GM21423 (cell line): ENCODE results near the gene HIVEP1.

Source experiments
- ATAC-seq: cut with Tn5 transposase; IDR thresholded peaks from one replicate; pipeline ENCODE4 v1.9.1; 2021; ENCODE audit warnings: mild to moderate bottlenecking, moderate library complexity; ENCODE audit not compliant: unreplicated experiment

Gene HIVEP1

DNA sequence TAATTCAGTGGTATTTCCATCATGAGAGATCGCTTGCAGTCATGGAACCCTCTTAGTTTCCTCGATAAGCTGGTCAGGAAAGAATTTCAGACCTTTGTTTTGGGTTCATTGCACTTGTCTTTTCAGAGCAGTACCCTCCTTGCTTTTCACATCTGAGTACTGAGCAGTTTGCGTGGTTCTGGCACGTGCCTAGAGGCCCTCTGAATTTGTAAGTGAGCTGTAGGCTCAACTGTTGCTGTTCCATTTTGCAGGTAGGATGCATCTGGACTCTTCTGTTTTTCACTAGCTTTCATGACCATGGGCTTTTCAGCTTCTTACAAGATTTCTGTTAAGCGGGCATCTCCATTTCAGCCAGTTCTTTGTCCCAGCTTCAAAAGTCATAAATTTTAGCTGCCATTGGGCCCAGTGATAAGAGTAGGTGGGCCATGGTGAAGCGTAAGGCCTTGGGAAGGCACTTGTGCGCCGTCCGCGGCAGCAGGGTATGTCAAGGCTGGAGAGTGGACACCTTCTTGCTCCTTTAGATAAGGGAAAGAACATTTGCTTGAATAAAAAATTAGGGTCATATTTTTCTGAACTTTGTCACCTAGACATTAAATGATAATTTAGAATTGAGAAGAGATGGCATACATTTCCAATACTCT lies 35.8 kb downstream of the HIVEP1 start:
- ATAC-seq: no peak

DNA sequence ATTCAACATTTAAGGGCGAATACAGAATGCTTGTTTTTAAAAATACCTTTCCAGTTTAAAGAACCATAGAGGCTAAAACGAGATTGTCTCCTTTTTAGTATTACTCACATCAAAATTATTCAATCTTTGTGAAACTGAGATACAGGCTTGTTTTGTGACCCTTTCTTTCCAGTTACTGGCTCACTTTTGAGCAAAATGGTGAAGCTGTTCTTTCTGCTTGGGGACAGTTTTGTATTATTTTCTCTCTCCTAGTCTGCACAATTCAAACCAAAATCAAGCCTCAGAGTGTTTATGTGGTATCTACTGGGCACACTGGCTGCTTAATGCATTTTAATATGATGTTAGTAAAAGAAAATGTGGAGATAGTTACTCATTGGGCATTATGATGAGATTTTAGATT lies 36.5 kb downstream of the HIVEP1 start:
- ATAC-seq: no peak

DNA sequence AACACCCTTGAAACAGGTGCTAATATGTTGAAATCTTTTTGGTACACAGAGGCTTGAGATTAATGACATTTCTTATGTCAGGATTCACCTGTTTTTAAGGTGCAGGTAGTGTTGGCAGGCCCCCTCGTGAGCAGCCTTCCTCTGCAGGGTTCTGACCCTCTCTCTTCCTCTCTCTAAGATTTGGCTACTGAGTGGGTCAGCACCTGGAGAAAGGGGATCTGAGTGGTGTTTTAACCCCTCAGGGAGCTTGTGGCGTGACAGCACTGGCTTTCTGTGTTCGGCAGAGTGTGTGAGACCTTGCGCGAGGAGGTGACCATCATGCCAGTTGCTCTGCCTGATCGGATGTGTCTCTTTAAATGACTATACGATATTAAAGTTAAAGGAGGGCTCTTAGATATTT lies 37.1 kb downstream of the HIVEP1 start:
- ATAC-seq: peak; percentile 48

DNA sequence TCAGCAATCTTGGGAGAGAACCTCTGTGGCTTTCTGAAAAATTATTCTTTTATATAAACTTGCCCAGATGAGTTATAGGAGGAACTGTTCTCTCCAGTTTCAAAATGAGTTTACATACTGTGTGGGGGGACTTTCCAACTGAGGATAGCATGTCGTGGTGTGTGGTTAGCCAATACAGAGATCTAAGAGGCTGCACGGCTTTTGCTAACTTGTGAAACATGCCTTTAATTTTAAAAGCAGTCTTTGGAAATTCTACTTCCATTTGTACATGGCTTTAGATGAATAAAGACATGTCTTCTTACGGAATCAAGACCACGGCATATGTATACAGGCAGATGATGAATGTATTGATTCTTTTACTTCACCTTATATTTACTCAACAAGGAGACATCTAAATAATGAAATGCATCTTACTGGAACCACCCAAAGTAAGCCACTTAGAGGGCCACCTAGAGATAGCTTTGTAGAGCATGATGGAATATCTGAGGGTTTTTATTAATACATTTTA lies 39.8 kb downstream of the HIVEP1 start:
- peak; percentile 84 for ATAC-seq

DNA sequence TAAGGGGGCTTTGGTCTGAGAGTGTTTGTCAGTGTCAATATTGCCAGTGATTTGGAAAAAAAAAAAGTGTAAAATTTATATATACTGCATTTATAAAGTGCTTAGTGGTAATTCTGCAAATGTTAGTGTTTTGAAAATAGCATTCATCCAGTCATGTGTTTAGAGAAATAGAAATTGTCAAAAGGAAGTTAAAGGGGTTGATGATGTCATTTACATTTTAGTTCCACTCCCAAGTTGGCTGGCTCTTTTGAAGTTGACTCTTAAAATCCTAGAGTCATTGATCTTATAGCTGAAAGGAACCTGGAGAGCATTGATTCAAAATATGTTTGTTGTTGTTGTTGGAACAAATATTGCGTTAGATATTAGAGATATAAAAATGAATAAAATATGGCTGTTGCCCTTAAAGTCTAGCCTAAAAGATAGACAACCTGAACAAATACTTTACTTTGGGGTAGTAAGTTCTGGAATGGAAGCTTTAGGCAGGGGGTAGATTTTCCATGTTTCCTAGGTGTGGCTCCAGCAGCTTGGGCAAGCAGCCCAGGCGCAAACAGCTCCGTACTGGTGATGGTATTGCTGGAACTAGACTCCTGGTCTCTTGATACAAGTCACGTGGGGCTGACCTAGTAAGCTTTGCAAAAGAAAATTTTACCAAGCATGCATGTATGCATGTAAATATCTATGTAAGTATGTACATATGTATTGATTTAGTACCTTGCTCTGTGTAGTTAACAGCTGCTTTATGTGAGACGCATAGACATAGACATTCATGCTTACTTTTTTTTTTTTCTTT lies 46.3 kb downstream of the HIVEP1 start:
- ATAC-seq: no peak

DNA sequence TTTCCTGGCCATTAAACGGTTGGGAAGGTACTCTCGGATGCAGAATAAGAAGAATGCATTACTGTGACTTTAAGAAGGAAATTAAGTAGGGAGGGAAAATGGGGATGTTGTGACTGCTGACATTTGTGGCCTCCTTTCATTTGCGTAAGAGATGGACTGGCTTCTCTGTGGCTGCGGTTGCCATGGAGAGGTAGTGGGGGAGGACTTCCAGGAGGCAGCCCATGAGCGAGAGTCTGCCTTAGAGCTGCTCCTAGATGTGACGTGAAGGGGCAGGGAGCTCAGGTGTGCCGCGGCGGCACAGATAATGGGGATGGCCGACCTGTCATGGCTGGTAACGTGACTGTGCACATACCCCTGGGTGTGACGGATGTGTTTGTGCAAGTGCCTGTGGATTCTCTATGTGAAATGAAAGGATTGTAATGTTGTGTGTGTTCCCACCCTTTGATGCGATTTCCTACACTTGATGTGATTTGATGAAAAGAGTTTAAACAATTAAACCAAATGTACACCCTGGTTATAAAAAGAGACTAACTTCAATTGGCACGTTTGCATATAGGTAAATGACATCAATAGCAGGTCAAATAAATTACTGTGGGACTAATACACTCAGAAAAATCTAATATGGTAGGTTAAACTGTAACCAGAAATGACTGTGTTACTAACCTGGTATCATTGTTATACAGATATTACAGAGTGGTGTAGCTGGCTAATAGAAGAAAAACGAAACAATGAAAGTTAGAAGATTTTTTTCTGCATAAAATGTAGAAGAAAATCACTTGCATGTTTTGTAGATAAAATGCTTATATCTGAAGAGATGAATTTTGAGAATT lies 48.9 kb downstream of the HIVEP1 start:
- ATAC-seq: peak; percentile 78

DNA sequence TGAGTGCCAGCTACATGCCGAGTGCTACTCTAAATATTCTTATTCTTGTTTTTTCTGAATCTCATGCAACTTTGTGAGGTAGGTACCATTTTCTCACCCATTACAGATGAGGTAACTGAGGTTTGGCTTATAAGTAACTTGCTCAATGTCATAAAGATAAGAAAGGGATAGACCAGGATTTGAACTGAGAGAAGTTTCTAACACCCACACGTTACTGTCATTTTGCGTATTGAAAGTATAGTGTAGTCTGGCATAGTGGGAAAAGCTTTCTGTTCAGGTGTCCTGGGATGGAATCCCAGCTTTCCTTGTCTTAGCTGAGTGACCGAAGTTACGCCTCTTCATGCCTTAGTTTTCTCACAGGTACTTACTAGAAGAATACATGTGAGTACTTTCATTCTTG lies 50.5 kb downstream of the HIVEP1 start:
- ATAC-seq: no peak

DNA sequence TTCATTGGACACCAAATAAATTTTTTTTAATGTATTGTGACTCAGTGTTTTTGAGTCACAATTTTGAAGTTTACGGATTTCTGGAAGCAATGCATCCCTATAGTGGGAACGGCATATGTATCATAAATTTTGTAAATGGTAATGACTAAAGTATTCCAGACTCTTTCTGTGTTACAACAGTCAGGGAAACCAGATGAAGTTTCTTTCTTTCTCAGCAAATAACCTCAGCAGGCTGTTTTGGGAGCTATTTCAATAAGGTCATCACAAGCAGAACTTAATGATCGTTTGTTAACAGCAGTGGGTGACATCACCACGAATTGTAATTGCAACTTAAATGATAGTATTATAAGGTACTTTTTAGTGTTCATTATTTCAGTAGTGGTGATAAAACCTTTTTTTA lies 52.0 kb downstream of the HIVEP1 start:
- no peak for ATAC-seq

DNA sequence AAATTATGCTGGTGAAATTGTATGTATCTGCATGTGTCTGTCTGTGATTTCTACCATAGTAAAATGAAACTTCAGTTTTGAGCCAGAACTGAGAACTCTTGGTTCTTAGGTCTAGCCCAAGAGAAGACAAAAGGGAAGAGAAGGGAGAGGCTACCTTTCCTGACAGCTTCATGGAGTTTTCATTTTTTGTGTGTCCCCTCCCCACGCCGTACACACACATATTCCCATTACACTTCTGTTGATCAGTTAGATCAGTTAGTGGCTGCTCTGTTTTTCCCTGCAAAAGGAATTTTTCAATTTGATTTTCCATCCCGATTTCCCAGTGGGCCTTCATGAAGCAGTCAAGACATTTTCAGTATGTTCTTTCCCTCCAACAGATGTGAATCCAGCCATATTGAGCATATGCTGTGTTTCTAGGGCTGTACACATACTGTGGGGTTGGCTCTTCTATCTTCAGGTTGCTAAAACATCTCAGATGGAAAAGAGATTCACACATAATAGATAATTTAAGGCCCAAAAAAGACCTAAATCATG lies 52.5 kb downstream of the HIVEP1 start:
- ATAC-seq: no peak

DNA sequence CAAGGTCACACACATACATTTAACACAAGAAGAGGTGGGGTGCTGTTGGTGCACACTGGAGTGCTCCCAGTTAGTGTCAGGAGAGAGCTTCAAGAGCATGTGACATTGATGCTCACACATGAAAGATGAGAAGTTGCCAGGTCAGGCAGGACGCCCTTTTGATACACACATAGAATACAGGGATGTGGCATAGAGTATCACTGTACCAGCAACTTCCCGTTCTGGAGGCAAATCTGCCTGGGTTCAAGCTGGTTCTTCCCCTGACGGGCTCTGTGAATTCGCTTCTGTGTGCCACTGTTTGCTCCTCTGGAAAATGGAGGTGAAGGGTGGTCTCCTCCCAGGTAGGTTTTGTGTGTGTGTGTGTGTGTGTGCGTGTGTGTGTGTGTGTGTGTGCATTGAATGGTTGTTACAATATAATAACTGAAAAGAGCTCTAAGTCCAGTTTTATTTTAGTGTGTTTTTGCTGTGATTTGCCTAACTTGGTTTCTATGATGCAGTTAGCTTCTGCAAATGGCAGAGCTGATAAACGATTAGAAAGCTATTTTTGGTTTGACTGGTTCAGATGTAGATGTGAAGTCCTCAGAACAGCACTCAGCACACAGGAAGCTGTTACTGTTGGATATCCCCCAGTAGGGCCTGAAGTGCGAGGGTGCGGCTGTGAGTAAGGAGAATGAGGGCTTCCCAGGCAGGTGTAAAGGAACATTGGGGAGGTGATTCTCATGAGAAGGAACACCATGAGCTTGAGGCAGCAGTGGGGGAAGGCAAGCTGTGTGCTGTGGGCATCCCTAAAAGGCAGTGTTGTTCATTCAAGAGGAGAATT lies 53.4 kb downstream of the HIVEP1 start:
- peak; percentile 37 for ATAC-seq

DNA sequence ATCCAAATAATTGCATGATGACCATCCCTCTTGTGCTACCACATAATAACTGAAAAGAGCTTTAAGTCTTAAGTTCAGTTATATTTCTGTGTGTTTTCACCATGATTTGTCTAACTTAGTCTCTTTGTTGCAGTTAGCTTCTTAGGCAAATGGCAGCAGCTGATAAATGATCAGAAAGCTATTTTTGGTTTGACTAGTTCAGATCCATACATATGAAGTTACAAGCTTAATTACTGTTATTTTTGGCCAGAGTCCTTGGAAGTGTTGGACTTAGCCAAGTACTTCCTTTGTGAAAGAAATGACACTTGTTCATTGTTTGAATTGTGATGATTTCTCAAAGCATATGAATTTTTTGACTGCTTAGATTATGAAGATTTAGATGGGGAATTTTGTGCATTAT lies 54.2 kb downstream of the HIVEP1 start:
- ATAC-seq: no peak

DNA sequence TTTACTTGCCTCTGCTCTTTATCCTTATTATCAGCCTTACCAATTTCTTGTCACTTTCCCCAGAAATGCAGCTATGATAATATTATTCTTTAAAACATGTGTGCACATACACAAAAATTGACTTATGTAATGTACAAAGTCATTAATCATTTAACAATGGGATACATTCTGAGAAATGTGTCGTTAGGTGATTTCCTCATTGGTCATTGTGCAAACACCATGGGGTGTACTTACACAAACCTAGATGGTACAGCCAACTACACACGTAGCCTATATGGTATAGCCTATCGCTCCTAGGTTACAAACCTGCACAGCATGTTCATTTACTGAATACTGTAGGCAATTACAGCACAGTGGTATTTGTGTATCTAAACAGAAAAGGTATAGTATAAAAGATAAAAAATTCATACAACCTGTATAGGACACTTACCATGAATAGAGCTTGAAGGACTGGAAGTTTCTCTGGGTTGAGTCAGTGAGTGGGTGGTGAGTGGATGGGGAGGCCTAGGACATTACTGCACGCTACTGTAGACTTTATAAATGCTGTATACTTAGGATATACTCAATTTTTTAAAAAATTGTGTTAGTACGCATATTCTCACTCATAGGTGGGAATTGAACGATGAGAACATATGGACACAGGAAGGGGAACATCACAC lies 56.9 kb downstream of the HIVEP1 start:
- no peak for ATAC-seq

DNA sequence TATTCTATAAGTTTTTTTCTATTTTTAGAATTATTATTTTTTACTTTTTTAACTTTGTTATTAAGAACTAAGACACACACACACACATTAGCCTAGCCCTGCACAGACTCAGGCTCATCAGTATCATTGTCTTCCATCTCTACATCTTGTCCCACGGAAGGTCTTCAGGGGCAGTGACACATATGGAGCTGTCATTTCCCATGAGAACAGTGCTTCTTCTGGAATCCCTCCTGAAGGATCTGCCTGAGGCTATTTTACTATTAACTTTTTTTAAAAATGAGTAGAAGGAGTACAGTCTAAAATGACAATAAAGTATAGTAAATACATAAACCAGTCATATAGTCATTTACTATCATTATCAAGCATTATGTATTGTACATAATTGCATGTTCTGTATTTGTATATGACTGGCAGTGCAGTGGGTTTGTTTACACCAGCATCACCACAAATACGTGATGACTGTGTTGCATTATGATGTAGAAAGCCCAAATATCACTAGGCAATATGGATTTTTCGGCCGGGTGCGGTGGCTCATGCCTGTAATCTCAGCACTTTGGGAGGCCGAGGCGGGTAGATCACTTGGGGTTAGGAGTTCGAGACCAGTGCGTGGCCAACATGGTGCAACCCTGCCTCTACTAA lies 57.9 kb downstream of the HIVEP1 start:
- ATAC-seq: no peak

DNA sequence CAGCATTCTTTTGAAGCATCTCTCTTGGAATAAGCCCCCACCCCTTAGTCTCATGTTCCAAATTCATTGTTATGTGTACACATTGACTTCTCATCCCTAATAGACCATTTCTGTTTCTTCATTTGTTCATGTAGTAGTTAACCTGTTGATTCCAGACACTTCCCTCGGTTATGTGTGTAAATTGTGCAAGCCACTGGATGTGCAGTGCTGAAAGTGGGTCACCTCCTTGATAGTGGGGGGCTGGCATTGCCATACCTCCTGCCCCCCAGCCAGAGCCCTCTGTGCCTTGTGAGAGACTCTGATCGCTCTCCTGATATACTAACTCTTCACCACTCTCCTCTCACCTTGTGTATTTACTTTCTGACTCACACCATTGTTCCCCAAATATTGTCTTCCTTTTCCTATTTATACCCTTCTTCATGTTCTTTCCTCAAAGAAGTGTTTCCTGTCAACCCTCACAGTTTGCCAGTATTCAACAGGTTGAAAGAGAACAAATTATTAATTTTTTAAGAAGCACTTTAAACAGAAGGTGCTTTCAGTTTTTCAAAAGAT lies 59.0 kb downstream of the HIVEP1 start:
- no peak for ATAC-seq

DNA sequence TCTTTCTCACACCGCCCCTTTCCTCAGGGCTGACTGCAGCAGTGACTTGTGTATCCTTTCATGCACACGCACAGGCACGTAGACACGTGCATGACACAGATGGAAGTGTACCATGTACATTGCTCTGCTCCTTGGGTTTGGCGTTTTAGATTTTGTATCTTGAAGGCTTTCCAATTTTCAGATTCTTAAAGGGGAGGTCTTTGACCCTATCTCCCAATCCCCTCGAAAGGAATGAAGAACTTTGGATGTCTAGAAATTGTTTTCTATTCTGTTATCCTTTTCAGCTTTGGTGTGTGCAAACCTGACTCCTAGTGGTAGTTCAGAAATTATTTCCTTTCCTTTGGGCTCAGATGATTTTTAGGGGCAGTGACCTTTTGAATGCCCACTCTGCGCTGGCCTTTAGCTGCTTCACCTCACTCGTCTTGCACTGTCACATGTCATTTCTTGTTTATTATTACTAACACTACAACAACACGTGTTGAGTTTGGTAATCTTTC lies 63.0 kb downstream of the HIVEP1 start:
- no peak for ATAC-seq

DNA sequence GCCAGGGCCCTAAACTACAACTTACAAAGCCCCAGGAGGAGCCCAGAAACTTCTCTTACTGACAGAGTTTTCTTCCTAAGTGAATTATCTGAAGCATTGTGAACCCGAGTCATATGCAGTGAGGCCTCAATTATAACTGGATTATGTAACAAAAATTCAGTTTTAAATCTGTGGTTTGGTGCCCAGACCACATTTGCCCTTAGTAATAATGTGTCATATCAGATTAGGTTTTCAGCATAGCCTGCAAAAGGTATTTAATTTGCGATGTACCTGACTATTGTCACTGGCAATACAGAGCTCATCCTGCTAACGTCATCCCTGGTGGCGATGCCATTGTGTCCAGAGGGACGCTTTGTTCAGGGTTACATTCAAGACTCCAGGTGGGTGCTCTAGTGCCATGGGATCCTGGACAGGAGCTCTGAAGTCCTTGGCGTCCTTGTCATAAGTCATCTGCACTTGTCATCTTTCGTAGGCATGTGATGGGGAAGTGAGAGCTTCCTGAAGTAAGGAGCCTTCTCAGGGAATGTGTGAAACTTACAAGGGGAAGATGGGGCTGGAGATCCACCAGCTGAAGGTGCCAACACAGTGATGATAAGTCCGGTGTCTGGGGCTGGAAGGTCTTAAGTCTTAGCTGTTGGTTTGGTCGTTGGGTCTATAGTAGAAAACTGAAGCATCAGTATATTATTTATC lies 65.1 kb downstream of the HIVEP1 start:
- no peak for ATAC-seq

DNA sequence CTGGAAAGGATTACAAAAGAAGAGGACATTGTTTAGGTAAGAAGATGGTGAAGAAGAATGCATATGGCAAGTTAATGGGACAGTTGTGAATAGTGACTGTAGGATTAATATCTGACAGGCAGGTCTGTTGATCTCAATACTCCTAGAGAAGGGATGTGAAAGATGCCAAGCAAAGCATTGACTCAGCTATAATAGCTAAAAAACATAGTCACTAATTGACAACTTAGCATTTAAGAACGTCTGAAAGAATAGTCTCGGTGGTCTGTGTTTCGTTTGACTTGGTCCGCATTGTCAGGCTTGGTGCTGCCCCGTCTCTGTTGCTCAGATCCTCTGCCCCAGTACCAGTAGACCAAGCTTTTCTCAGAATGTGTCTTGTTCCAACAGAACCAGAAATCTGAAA lies 65.9 kb downstream of the HIVEP1 start:
- no peak for ATAC-seq

DNA sequence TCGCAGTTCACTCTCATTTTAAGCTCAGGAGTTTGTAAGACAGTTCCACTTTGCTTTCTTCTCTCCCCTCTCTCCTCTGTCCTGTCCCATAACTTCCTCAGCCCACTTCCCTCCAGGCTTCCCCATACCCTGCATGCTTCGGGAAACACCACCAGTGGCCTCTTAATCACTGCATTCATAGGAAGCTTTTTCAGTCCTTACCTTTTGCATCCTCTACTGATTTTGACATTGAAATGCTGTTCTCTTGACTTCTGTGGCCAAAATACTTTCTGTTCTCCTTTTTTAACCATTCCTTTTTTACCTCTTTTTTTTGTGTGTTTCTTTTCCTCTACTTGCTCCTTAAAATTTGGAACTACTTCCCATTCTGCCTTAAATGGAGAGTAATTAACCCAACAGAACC lies 69.7 kb downstream of the HIVEP1 start:
- ATAC-seq: no peak
